Pancreas (tissue), 10 donors: ENCODE measurements around the gene PTPN20. TPM values are rescaled to one million over a fixed set of nuclear protein-coding genes. Genes with fewer than 3 reads are reported as not detected.

Experiments used
- ATAC-seq, 4 donors: fragments of 200-7000 bp; cut with Tn5 transposase; one replicate each; pipeline versions ENCODE4 v1.8.0 to v1.9.1; 2020; ENCODE audit warnings: mild to moderate bottlenecking in 4 of 4, moderate library complexity in 4 of 4
- DNase-seq, 6 donors: peaks; one replicate each; pipeline ENCODE4 v3.0.0-alpha.2; 2020
- FAIRE-seq: peaks from 2 replicates; lab custom pipeline; 2012; peaks lifted over from hg19 to GRCh38; lab: Jason Lieb, UNC
- H3K27ac ChIP-seq, 4 donors: fragments of 200-600 bp; sonication (generic); 1 replicate in 3 of 4; 2 replicates in 1 of 4; pipeline versions ENCODE4 v1.5.0 to v1.8.0; 2020
- H3K27me3 ChIP-seq, 4 donors: fragments of 200-600 bp; one replicate each; pipeline ENCODE4 v1.8.0; 2021
- H3K36me3 ChIP-seq, 3 donors: fragments of 200-600 bp; sonication (generic) in 1 of 3; one replicate each; pipeline versions ENCODE4 v1.5.0 to v1.8.0; 2020 to 2021
- H3K4me1 ChIP-seq, 3 donors: fragments of 200-600 bp; one replicate each; pipeline ENCODE4 v1.8.0; 2021
- H3K4me3 ChIP-seq, 4 donors: fragments of 200-600 bp; sonication (generic) in 2 of 4; one replicate each; pipeline versions ENCODE4 v1.5.0 to v1.8.0; 2020 to 2021
- H3K9me3 ChIP-seq, 4 donors: fragments of 200-600 bp; one replicate each; pipeline ENCODE4 v1.8.0; 2021
- CTCF ChIP-seq, 4 donors: fragments of 200-600 bp; sonication (generic) in 3 of 4; IDR thresholded peaks; one replicate each; pipeline versions ENCODE4 v1.5.0 to v1.8.0; 2021; ENCODE audit warnings: antibody characterized with exemption in 4 of 4
- WGBS, 2 donors: extraction: QIAGEN DNeasy Blood & Tissue Kit; methylation state at CpG; one replicate each; pipeline ENCODE4 v1.1.7; 2013; 5-methylcytosine and 5-hydroxymethylcytosine counted together
- intact Hi-C, 3 donors: fragments of 100-400 bp; cut with DNase I; formaldehyde crosslinking; loops; one replicate each; pipeline versions ENCODE4 v1.11.1 to v1.14.2; 2022
- polyA plus RNA-seq, 2 donors: library from polyadenylated mRNA; stranded (reverse); fragments of 200-250 nt; gene quantifications; one replicate each; pipeline ENCODE4 v1.2.3, GENCODE V29; 2013
- total RNA-seq, 6 donors: library from RNA; stranded (reverse); fragmentation: NEBNext Ultra II Directional in 4 of 6; extraction: Animal tissue kit (Norgen Biotek cat#: 25700) in 4 of 6; gene quantifications; one replicate each; pipeline versions ENCODE4 v1.2.1 to v1.2.4, GENCODE V29; 2021 to 2023
- donor health status: healthy with polysubstance abuse.
- donor health status: DM: no; HTN: no; CAD: no; lungs with moderate emphysema.
- donor health status: DM: no; HTN: no; CAD: no.
- donor health status: control.
- donor health status: control.
- donor health status: Bipolar disorder and iron deficiency.
- donor health status: DM: yes; HTN: yes; CAD: no.
- donor health status: DM: no; HTN: no; CAD: no.
- donor health status: DM: no; HTN: no; CAD: no.
- donor health status: DM: yes; HTN: yes; CAD: no.

Gene PTPN20
- total and polyA plus RNA-seq, 8 donors, result 1.4 to 8.3 (median 3.2) TPM

DNA sequence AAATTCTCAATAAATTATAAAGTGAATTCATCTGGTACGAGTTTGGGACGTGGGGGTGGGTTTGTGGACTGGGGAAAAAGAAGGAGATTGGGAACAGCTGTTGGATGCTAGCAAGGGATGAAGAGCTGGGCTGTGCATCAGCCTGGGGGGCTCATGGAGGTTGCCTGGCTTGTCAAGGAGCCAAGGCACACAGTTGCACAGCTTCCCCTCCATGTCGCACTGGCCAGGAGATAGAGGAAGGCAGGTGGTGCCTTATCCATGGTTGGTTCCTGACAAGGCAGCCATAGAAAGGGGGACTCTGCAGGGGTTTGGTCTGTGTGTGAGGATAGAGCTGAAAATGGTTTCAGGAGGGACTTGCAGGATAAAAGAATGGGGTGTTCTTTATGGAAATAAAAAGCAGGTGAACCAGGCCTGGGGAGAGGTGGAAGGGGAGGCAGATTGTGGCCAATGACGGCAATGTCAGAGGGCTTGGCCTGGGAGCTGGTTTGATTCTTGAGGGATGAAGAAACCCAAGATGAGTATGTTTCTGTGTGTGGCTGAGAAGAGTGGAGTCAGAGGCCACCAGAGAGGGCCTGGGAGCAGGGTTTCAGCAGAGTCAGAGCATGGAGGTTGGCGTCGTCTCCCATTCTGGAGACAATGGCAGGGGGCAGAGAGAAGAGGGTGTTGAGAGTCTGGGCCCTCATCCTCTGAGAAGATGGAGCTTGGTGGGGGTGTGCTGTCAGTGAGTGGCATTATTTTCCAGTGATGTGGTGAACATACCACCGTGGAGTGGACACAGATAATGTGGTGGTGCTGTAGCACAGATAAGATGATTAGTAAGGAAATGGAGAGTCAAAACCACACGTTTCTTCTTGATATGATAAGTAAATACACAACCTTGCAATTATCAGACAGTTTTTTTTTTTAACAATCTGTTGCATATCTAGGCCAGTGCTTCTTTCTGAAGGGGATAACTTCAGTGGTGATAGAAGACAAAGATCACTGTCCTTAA lies 108.2 kb downstream of the PTPN20 start:
- ATAC-seq, result no peak
- no peaks in the 10 kb centered on the region for H3K4me1 ChIP-seq

DNA sequence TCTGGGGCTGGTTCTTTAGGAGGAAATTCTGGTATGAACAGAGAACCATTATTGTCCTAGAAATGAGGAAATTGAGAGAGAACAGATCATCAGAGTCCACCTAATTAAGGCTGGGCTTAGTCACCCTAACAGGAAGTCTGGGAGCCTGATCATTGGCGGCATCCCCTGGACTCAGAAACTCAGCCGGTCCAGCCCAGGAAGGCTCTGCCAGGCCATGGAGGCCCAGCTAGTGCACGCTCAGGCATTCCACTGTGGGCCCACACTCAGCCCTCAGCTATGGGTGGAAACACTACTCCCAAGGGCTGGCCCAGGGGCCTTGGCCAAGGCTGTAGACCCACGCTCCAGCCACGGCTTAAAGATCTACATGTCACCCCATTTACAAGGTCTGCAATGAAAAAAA lies 109.2 kb downstream of the PTPN20 start:
- 85 to 99% methylated on average over 5 of the region's 5 CpGs for WGBS, 2 donors
- no peaks in the 10 kb centered on the region for H3K27me3 ChIP-seq
- no peak for TF ChIP-seq CTCF (IDR thresholded peaks at IDR 0.05)
- DNase-seq, result peak in 2 of 6 donors; percentile 6 to 46
- ATAC-seq, result no peak
- no peak for FAIRE-seq
- H3K27ac ChIP-seq, result no peak overlapping the region
- no peaks in the 10 kb centered on the region for H3K9me3 ChIP-seq
- H3K36me3 ChIP-seq, result no peaks in the 10 kb centered on the region
- H3K4me1 ChIP-seq, result no peaks in the 10 kb centered on the region
- intact Hi-C loops, result loop anchor here in 1 of 3 donors (10.0 kb wide), 1 partner anchor 294 kb away; no protein-coding TSS in a partner anchor
- no peak overlapping the region for H3K4me3 ChIP-seq

More for the DNA sequence above, 108.2 kb downstream of the PTPN20 start:
- DNase-seq (no peak), FAIRE-seq (no peak)
- Histone ChIP-seq H3K9me3 (no peaks in the 10 kb centered on the region), H3K36me3 (no peaks in the 10 kb centered on the region), H3K27ac (no peak overlapping the region), H3K4me3 (no peak overlapping the region), H3K27me3 (no peaks in the 10 kb centered on the region)
- intact Hi-C loops, result loop anchor here in 1 of 3 donors (10.0 kb wide), 1 partner anchor 295 kb away; no protein-coding TSS in a partner anchor
- no peak for TF ChIP-seq CTCF (IDR thresholded peaks at IDR 0.05)
- 63 to 65% methylated on average over 8 of the region's 8 CpGs for WGBS, 2 donors

- no peak for TF ChIP-seq CTCF (IDR thresholded peaks at IDR 0.05)
- FAIRE-seq (no peak), DNase-seq (peak in 2 of 6 donors; percentile 4 to 36), ATAC-seq (no peak)
- Histone ChIP-seq H3K27me3 (no peaks in the 10 kb centered on the region), H3K36me3 (no peaks in the 10 kb centered on the region), H3K9me3 (no peaks in the 10 kb centered on the region), H3K27ac (no peak overlapping the region), H3K4me1 (no peaks in the 10 kb centered on the region), H3K4me3 (no peak overlapping the region)
- intact Hi-C loops, result loop anchor here in 1 of 3 donors (10.0 kb wide), 1 partner anchor 293 kb away; no protein-coding TSS in a partner anchor
- 79 to 83% methylated on average over 6 of the region's 6 CpGs for WGBS, 2 donors
These were observed 110.6 kb downstream of the PTPN20 start for GRCh38 chr10:47021850-47022249.

- DNase-seq (peak in 2 of 6 donors; percentile 6 to 40), ATAC-seq (no peak)
- 63 to 68% methylated on average over 16 of the region's 16 CpGs for WGBS, 2 donors
These were observed 111.3 kb downstream of the PTPN20 start for GRCh38 chr10:47022311-47023131.

More at GRCh38 chr10:47022311-47023131, 111.3 kb downstream of the PTPN20 start:
- no peaks in the 10 kb centered on the region for H3K9me3 ChIP-seq
- FAIRE-seq, result no peak
- TF ChIP-seq CTCF (IDR thresholded peaks at IDR 0.05), result no peak
- no peak overlapping the region for H3K4me3 ChIP-seq
- no peak overlapping the region for H3K27ac ChIP-seq
- intact Hi-C loops, result loop anchor here in 1 of 3 donors (10.0 kb wide), 1 partner anchor 292 kb away; no protein-coding TSS in a partner anchor
- H3K27me3 ChIP-seq, result no peaks in the 10 kb centered on the region
- H3K4me1 ChIP-seq, result no peaks in the 10 kb centered on the region
- no peaks in the 10 kb centered on the region for H3K36me3 ChIP-seq
